HG02623 (cell line): ENCODE measurements around the gene RRP1.

ENCODE experiments used
- ATAC-seq: cut with Tn5 transposase; IDR thresholded peaks from one replicate; pipeline ENCODE4 v1.9.1; 2021; ENCODE audit warnings: moderate library complexity; ENCODE audit not compliant: unreplicated experiment

Gene RRP1

GRCh38 chr21:43775795-43776430, 13.5 kb upstream of the RRP1 start, which contains the start of gene CSTB:
TSS of gene CSTB (minus strand) at chr21:43776308. CDS start at chr21:43776269, 39 bp downstream.
- ATAC-seq: peak; percentile 66

GRCh38 chr21:43777953-43778352, 11.4 kb upstream of the RRP1 start:
- ATAC-seq: no peak

GRCh38 chr21:43778469-43779335, 10.7 kb upstream of the RRP1 start:
- ATAC-seq: no peak

GRCh38 chr21:43779660-43780059, 9.7 kb upstream of the RRP1 start:
- no peak for ATAC-seq

GRCh38 chr21:43781846-43782245, 7.5 kb upstream of the RRP1 start:
- ATAC-seq: no peak

- no peak for ATAC-seq
These were observed 6.8 kb upstream of the RRP1 start for GRCh38 chr21:43782431-43783097.

GRCh38 chr21:43783098-43783700, 6.2 kb upstream of the RRP1 start:
- no peak for ATAC-seq

GRCh38 chr21:43785134-43785533, 4.2 kb upstream of the RRP1 start:
- no peak for ATAC-seq

GRCh38 chr21:43786300-43786806, 3.0 kb upstream of the RRP1 start:
- ATAC-seq: no peak

GRCh38 chr21:43786807-43787440, 2.5 kb upstream of the RRP1 start:
- no peak for ATAC-seq

GRCh38 chr21:43790010-43790524, 690 bp downstream of the RRP1 start:
- no peak for ATAC-seq

GRCh38 chr21:43792406-43792805, 3.0 kb downstream of the RRP1 start:
- ATAC-seq: no peak

- ATAC-seq: no peak
These were observed 3.9 kb downstream of the RRP1 start for GRCh38 chr21:43793243-43793642.

- no peak for ATAC-seq
These were observed 4.9 kb downstream of the RRP1 start for GRCh38 chr21:43794311-43794710.

GRCh38 chr21:43794857-43795256, 5.5 kb downstream of the RRP1 start:
- ATAC-seq: no peak

- no peak for ATAC-seq
These were observed 8.0 kb downstream of the RRP1 start for GRCh38 chr21:43797415-43797814.

- no peak for ATAC-seq
These were observed 8.7 kb downstream of the RRP1 start for GRCh38 chr21:43797925-43798715.

- ATAC-seq: no peak
These were observed 10.0 kb downstream of the RRP1 start for GRCh38 chr21:43799301-43799840.

GRCh38 chr21:43800124-43800523, 10.7 kb downstream of the RRP1 start:
- no peak for ATAC-seq
